ENCODE data around the gene GAR1.
"Not testable (repeated sequence)": the region's sequence is repeated elsewhere in the genome, so short reads cannot be mapped to it uniquely, and the experiment has no call there.

The GAR1 gene

DNA sequence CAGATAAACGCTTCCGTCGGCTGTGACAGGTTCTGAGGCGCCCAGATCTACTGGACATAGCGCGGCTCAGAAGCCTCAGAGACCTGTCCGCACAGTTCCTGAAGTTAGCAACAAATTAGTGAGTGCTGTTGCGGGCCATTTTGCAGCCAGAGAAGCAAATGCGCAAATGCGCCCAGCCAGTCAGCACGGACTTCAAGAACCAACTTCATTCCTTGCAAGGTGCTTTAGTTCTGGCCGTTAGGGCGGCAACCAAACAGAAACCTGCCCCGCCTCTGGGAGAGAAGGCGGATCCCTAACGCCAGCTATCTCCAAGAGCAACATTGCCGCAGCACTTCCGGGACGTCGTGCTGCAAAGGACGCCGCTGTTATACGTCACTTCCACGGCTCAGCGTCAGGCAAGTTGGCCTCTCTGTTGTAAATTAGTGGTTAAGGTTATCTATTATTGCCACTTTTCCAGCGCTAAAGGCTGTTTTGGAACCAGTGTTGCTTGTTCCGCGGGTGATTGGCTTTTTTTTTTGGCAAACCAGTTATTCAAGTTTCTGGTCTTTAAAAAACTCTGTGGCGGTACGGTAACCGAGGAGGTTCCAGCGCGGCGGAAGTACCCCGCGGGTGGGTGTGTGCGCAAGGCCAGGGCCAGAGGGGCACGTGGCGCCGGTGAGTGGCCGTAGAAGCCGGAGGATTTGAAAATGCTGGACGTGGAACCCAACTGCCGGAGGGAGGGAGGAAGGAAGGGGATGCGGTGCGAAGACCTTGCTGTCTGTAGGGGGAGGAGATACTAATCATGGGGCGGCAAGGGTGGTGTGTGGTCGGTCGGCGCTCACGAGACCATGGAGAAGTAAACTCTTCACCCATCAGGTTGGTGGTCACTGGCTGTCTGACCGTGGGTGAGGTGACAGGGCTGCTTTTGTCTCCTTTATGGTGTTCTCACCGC lies at the start of gene GAR1:
Gene GAR1 (plus strand): TSS at position 612 of the 931 bp plus-strand sequence. CDS start 403 bp downstream, outside the sequence.
- DNase-seq, result peak; percentile 92

DNA sequence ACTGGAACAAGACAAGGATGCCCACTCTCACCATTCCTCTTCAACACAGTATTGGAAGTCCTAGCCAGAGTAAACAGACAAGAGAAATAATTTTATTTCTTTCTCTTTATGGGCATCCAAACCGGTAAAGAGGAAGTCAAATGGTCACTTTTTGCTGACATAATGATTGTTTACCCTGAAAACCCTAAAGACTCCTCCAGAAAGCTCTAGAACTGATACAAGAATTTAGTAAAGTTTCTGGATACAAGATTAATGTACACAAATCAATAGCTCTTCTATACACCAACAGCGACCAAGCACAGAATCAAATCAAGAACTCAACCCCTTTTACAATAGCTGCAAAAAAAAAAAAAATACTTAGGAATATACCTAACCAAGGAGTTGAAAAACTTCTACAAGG lies 33.5 kb upstream of the GAR1 start:
- not testable (repeated sequence) for DNase-seq

DNA sequence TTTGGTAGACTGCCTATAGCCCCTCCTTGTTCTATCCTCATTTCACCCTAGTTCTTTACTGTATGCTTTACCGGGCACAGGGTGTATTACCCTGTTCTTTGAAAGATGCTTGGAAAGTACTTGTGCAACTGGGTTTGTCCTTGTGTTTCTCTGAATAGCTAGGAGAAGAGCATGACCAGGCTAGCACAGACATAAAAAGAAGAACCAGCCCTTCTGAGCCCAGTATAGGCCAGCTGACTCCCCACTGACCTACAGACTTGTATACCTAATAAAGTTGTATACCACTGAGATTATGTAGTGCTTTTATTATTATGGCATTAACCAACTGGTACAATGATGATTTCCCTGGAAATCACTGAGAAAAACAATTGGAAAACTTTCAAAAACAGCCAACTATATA lies 28.7 kb upstream of the GAR1 start:
- no peak for DNase-seq

DNA sequence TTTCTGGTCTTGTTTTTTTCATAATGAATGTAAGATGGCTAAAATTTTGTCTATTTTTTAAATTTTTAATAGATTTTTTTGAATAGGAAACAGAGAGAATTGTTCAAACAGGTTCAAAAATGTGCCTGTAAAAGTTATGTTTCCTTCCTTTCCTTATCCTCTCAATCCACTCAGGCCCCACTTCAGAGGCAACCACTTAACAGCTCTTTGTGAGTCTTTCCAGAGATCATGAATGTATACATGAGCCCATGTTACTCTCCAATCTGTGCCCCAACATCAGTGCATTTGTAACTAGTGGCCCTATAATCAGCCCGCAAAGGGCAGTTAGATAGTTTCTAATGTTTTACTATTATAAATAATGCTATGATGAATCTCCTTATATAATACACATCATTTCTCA lies 27.8 kb upstream of the GAR1 start:
- no peak for DNase-seq

DNA sequence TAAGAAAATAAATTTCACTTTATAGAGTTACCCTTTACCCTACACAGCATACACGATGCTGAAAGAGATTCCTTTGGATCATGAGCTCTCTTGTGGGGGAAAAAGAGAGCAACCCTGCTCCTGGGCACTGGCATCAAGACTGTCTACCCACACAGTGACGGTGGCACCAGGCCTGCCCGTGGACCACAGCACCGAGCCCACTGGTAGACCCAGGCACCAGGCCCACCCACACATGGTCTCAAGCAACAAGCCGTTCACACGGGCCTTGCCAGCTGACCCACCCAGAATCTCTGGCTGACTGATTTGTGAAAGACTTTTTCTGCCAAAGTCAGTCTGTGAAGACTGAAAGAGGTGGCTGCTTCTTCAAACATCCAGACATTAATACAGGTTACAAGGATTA lies 20.5 kb upstream of the GAR1 start:
- DNase-seq, result no peak

DNA sequence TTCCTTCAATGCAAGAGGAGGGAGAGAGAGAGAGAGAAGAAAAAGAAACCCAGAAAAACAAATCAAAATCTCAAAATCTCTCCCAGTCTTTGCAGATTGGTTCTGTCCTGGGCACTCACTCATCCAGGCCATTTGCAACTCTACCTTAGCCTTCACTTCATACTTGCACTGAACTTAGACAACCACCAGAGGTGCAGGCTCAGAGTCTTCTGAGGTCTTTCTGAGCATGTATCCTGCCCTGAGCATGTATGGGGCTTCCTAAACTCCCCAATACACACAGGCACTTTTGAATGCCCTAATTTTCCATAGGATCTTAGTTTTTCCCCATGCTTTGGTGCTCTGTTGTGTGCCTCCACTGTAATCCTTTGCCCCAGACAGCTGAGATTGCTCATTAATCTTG lies 16.7 kb upstream of the GAR1 start:
- no peak for DNase-seq

DNA sequence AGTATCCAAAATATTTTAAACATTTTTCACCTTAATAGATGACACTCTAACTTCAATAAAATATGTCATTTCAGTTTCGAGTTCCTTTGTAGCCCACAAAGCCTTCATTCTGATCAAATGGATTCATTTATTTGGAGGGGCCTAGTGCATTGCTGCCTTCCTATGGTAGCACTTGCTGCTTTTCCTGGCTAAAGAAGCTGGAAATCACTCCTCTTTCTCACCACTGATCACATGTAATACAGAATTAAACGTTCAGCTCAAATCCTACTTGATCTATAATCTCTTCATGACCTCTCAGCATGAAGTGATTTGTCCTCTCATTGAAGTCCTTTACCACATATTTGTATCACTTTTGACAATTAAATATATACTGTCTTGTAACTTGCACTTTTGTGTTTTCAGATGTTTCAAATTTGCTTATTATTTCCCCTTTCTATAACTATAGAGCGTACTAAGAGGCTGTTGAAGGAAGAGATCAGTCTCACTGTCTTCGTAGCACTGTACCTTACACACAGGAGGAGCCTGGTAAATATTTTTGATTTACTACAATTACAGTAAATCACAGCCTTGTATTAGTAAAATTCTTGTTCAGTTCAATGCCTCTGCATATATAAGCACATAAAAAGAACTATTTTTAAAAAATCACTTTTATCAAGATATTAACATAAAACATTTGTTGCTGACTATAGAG lies 14.3 kb upstream of the GAR1 start:
- DNase-seq, result no peak

DNA sequence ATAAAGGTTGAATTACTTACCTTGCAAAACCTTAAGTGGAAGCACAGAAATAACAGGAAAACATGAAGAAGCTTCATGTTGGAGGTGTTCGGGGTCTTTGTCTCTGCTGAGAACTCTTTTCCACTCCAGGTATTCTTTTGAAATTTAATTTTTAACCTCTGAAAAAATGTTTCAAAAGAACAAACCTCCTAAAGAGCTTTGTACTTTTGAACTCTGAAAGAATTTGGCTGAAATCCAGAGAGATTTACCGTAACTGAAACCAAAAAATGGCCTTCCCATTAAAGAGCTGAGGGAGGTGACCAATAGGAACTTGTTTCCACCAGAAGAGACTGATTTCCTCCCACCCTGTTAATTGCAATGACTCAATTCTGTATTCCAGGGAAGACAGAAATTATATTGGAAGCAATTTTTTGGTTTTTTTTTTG lies 13.7 kb upstream of the GAR1 start, which contains the start of gene CFI:
Gene CFI (minus strand): TSS at position 105 of the 425 bp plus-strand sequence. CDS start 28 bp downstream, at position 77.
- peak; percentile 84 for DNase-seq

DNA sequence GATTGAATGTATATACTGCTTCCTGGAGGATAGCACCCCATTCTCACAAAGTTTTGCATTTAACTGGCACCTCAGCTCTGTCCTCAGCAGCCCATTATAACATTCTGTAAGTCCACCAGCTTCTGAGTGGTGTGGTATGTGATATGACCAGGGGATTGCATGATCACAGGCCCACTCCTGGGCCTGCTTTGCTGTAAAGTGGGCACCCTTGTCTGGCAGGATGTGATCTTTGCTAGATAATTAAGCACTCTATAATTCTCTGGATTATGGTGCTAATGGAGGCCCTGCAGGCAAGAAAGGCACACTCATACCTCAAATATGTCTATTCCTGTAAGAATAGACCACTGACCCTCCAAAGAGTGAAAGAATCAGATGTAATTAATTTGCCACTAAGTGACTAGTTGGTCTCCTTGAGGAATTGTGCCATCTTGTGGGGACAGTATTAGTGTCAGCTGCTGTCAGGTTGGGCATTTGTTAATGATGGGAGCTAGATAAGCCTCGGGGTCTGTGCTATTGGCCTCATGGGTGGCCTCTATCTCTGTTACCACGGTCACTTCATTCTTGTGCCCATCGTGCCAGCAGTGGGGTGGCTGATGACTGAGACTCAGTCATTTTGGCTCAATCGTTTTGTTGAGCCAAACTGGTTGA lies 11.5 kb upstream of the GAR1 start:
- peak; percentile 75 for DNase-seq

DNA sequence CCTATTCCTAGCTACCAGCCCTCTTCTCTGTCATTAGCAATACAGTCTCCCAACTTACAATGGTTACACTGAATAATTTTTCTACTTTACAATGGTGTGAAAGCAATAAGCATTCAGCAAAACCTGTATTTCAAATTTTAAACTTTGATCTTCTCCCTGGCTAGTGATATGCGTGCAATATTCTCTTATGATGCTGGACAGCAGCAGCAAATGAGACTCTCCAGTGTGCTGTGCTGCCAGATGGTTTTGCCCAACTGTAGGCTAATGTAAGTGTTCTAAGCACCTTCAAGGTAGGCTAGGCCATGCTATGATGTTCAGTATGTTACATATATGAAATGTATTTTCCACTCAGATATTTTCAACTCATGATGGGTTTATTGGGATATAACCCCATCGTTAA lies 5.9 kb upstream of the GAR1 start:
- DNase-seq, result no peak

DNA sequence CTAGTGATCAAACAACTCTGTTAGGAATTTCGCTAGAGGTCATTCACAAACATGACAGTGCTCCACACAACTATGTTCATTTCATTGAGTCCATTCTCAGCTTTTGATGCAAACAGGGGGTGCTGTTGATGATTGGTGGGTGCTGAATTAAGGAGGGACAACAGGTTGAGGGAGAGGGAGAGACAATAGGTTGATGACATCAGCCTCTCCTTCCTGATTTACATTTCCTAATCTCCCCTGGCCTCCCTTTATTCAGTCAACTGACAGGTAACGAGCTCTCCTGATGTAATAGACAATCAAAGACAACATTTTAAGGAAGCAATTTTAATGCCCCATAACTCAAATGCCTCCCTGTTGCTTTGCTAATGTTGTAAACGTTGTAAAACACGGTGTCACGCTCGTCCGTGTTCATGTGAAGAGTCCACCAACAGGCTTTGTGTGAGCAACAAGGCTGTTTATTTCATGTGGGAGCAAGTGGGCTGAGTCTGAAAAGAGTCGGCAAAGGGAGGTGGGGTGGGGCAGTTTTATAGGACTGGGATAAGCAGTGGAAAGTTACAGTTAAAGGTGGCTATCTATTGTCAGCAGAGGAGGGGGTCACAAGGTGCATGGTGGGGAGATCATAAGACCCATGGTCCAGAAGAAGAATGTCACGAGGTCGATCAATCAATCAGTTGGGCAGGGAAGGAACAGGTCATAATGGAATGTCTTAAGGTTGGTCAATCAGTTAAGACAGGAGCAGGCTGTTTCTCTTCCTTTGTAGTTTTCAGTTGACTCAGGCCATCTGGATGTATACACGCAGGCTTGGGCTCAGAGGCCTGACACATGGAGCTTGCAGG lies 4.8 kb upstream of the GAR1 start:
- DNase-seq, result no peak

DNA sequence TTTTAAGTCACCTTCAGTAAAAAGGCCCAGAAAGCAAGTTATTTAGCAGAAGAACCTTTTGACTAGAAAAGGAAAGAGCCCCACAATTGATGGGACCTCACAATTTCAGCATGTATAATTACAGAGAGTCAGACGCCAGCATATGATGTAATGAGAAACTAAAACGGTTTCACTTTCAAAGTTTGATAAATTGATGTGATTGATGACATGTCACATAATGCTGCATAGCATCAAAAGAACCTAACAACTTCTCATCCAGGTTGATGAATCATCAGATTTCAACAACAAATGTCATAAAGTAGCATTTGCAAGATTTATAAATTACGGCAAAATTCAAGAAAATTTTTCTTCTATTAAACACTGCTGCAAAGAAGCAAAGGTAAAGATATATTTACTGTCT lies 3.9 kb upstream of the GAR1 start:
- DNase-seq, result no peak

DNA sequence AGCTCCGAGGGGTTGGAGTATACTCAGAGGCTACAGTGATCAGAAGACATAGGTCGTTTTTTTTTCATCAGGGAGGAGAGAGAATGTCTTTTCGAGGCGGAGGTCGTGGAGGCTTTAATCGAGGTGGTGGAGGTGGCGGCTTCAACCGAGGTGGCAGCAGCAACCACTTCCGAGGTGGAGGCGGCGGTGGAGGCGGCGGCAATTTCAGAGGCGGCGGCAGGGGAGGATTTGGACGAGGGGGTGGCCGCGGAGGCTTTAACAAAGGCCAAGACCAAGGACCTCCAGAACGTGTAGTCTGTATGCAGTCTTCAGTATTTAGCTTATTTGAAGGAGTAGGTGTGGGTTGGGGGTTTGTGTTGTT lies 500 bp downstream of the GAR1 start:
- DNase-seq, result no peak

DNA sequence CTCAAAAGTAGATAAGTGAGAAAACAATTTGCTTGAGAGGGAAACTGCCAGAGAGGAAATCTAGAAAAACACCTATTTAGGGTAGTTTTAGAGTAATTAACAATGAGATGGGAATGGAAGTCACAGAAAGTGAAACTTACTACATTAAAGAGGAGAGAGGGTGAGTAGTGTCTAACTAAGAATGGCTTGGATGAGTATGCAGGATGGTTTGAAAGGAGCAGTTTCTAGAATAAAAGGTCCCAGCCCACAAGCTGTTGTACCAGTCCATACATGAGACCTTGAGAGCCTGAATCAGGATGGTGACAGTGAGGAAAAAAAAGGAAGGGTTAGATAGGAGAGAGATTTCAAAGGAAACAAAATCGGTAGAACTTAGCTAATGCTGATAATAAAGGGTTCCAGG lies 1.3 kb downstream of the GAR1 start:
- no peak for DNase-seq

DNA sequence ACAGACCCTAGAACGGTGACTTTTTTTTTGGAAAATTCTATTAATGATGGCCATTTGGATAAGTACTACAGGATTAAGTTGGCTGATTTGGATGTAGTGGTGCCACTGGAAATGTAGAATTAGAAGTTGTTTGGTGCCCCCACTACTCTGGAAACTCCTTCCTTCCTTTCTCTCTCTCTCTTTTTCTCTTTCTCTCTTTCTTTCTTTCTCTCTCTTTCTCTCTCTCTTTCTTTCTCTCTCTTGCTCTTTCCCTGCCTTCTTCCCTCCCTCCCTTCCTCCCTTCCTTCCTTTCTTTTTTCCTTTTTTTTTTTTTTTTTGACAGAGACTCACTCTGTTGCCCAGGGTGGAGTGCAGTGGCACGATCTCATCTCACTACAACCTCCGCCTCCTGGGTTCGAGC lies 2.7 kb downstream of the GAR1 start:
- DNase-seq, result no peak

DNA sequence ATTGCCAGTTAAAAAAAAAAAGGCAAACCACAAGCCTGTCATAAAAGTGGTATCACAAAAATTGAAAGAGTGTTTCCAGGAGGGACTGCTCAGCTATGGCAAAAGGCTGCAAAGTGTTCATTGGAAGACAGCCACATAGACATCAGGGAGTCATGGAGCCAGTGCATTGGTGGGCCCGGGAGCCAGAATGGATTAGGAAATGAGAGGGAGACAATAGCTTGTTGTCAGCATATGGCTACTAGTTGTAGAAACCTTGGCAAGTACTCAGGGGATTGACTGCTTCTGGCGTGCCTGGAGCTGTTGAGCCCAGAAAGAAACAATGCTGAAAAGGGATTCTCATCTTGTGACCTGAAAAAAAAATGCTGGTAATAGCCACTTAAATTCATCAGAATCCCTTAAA lies 5.0 kb downstream of the GAR1 start:
- DNase-seq, result no peak

DNA sequence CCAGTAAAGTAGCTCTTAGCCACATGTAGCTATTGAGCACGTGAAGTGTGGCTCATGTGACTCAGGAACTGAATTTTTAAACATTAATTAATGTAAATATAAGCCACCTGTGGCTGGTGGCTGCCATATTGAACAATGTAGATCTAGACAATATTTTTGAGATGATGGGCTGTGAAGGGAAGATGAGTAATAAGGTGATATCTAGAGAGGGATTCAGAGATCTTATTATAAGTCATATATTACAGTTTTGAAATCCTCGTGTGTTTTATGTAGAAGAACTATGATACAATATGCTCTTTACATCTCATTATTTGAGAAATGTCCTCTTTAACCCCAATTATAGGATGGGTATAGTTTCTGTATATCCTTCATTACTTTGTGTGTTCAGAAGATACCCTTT lies 5.6 kb downstream of the GAR1 start:
- no peak for DNase-seq

DNA sequence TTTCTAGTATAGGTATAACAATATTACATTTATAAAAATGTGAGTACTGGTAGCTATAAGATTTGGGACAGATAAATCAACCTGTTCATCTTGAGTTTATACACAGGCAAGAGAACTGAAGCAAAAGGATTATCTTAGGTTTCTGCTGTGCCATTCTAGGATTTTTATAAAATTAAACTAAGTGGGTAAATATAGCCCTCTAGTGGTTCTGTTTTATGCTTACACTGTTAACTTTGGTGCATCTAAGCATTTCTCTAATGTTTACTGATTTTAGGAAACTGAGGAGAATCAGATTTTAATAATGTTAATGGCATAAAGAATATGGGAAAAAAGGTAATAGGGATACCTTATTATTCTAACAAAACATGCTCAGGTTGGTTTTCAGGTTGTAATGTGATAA lies 11.2 kb downstream of the GAR1 start:
- DNase-seq, result peak; percentile 6

DNA sequence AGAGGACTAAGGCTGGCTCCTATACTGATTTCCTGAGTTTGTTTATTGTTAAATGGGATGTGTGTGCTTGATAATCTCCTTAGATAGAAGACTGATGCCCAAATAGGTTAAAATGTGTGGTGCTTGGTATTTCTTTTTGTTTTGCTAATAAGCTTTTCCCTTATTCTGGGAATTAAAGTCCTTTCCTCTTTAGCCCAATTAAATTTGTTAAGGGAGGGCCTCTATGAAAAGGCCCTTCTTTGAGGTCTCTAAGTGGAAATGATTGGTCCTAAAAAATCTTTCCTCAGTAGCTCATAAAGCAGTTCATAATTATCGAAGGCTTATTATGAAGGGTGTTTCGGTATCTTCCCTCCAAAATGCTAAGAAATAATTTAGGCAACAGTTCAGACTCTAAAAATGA lies 12.1 kb downstream of the GAR1 start, which contains the start of gene RRH:
Gene RRH (plus strand): TSS at position 301 of the 400 bp plus-strand sequence. CDS start 56 bp downstream, at position 357.
- DNase-seq, result no peak

DNA sequence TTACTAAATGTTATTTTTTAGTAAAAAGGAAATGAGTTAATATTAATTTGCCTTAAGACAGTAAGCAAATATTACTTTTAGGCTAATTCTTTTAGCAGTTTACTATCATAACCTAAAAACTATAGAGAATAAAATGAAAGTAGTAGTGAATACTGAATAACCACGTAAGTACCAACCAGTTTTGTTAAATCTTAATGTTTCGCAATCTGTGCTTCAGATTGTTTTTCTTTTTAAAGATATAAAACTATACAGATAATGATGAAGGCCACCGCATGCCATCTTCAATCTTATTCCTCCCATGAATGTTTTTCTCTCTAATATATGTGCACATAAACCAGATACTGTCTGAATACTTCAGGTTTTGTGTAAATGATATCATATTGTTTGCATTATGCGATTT lies 18.2 kb downstream of the GAR1 start:
- no peak for DNase-seq

DNA sequence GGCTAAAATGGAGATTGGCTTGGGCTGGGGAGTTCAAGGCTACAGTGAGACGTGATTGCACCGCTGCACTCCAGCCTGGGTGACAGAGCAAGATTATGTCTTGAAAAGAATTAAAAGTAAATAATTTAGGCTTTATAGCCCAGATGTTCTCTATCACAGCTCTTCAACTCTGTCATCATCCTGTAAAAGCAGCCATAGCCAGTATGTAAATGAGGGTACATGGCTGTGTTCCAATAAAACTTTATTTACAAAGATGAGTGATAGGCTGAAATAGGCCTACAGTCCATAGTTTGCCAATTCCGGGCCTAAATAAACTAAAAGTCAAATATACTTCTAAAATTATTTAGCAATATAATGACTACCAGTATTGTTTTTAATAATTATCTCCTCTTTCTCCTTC lies 21.4 kb downstream of the GAR1 start:
- no peak for DNase-seq

DNA sequence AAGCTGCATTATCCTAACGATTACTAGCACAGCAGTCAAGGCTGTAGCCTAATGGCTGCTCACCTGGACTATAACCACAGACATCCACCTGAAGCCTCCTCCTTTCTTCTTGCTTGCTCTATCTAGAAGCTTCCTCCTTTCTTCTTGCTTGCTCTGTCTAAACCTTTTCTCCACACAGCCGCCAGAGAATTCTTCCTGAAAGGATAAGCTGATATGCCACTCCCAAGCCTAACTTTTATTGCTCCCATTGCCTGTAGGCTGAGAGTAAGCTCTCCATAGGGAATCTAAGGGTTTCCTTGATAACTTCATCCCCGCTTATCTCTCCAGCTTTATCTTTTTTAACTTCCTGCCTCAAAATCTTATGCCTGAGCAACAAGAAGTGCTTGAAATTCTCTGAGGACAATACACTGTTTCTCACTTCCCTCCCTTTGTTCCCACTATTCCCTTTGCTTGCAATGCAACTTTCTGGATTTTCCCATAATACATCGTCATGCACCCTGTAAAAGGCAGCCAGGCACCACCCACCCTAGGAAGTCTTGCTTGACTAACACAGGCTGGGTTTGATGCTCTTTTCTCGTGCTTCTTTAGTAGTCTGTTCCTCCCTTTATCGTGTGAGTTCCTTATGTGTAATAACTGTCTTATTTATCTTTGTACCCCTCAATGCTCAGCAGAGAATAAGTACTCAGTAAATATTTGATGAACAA lies 31.0 kb downstream of the GAR1 start:
- no peak for DNase-seq

Data from fibroblast of skin of right biceps (primary cell).